Keratinocyte (primary cell): ENCODE measurements around the gene SERPINA4. TPM values are rescaled to one million over a fixed set of nuclear protein-coding genes. Genes with fewer than 3 reads are reported as not detected.

Experiments used
- DNase-seq: peaks from one replicate; pipeline ENCODE4 v3.0.0-alpha.2; 2011; ENCODE audit warnings: low read depth, missing footprints, low spot score
- FAIRE-seq: peaks from 2 replicates; lab custom pipeline; 2011; peaks lifted over from hg19 to GRCh38; lab: Jason Lieb, UNC
- H2AFZ ChIP-seq: 2 replicates; pipeline ENCODE4 v1.6.0; 2012; ENCODE audit warnings: low read length, control low read depth, inconsistent platforms; ENCODE audit not compliant: control insufficient read depth
- H3K27ac ChIP-seq: 2 replicates; pipeline ENCODE4 v1.5.1; 2011; ENCODE audit warnings: low read length; ENCODE audit not compliant: control insufficient read depth, insufficient read depth
- H3K27me3 ChIP-seq: 3 replicates; pipeline ENCODE4 v1.6.0; 2011; ENCODE audit warnings: low read length; ENCODE audit not compliant: control insufficient read depth, insufficient read depth; ENCODE audit errors: extremely low read depth
- H3K36me3 ChIP-seq, 2 experiments: 2 replicates in 1 of 2; 3 replicates in 1 of 2; pipeline ENCODE4 v1.5.1; 2011; ENCODE audit warnings: low read length in 2 of 2, mild to moderate bottlenecking in 1 of 2; ENCODE audit not compliant: control insufficient read depth in 2 of 2, insufficient read depth in 2 of 2; ENCODE audit errors: extremely low read depth in 1 of 2
- H3K4me1 ChIP-seq: 3 replicates; pipeline ENCODE4 v1.5.1; 2011; ENCODE audit warnings: low read length; ENCODE audit not compliant: control insufficient read depth, insufficient read depth; ENCODE audit errors: extremely low read depth
- H3K4me2 ChIP-seq: 3 replicates; pipeline ENCODE4 v1.6.0; 2011; ENCODE audit warnings: low read depth, low read length; ENCODE audit not compliant: control insufficient read depth, insufficient read depth; ENCODE audit errors: extremely low read depth
- H3K4me3 ChIP-seq, 3 experiments: fragments of 200-600 bp in 1 of 3; sonication (generic) in 1 of 3; 2 replicates in 2 of 3; 3 replicates in 1 of 3; pipeline ENCODE4 v1.5.1; 2011 to 2016; ENCODE audit warnings: low read length in 3 of 3, mild to moderate bottlenecking in 3 of 3, control low read depth in 2 of 3, inconsistent platforms in 1 of 3, low read depth in 1 of 3, mixed read lengths in 1 of 3, mixed run types in 1 of 3, moderate library complexity in 1 of 3; ENCODE audit not compliant: control insufficient read depth in 2 of 3, insufficient read depth in 2 of 3; ENCODE audit errors: extremely low read depth in 1 of 3
- H3K79me2 ChIP-seq: 2 replicates; pipeline ENCODE4 v1.6.0; 2012; ENCODE audit warnings: low read length; ENCODE audit not compliant: control insufficient read depth, insufficient read depth
- H3K9ac ChIP-seq: 3 replicates; pipeline ENCODE4 v1.6.0; 2011; ENCODE audit warnings: low read length; ENCODE audit not compliant: control insufficient read depth, insufficient read depth; ENCODE audit errors: extremely low read depth
- H3K9me1 ChIP-seq: 3 replicates; pipeline ENCODE4 v1.6.0; 2011; ENCODE audit warnings: low read length; ENCODE audit not compliant: control insufficient read depth, insufficient read depth; ENCODE audit errors: extremely low read depth
- H3K9me3 ChIP-seq: 2 replicates; pipeline ENCODE4 v1.5.1; 2012; ENCODE audit warnings: low read depth, low read length; ENCODE audit not compliant: control insufficient read depth
- H4K20me1 ChIP-seq: 3 replicates; pipeline ENCODE4 v1.6.0; 2011; ENCODE audit warnings: low read length; ENCODE audit not compliant: control insufficient read depth, insufficient read depth; ENCODE audit errors: extremely low read depth
- CTCF ChIP-seq, 3 experiments: IDR thresholded peaks in 1 of 3; conservative IDR thresholded peaks in 1 of 3; optimal IDR thresholded peaks in 1 of 3; 2 replicates in 2 of 3; 3 replicates in 1 of 3; pipeline versions ENCODE3 to v1.5.1; 2011; ENCODE audit warnings: low read length in 3 of 3, mild to moderate bottlenecking in 3 of 3, moderate library complexity in 2 of 3, control low read depth in 1 of 3, inconsistent platforms in 1 of 3; ENCODE audit not compliant: insufficient read depth in 2 of 3; ENCODE audit errors: extremely low read depth in 1 of 3
- EZH2 ChIP-seq: IDR thresholded peaks from one replicate; pipeline ENCODE4 v1.6.1; 2012; ENCODE audit warnings: inconsistent platforms, mild to moderate bottlenecking, low read length, moderate library complexity
- dilution Hi-C: fragments of 300-500 bp; cut with MboI; formaldehyde crosslinking; loops from one replicate; pipeline ENCODE4 v1.7.0; 2020; ENCODE audit warnings: low sequenced_read_pairs; ENCODE audit not compliant: extremely low pct_ligation_motif_present
- polyA plus RNA-seq, 5 experiments: library from polyadenylated mRNA; depleted of rRNA in 3 of 5; stranded (reverse) in 3 of 5; stranded (forward) in 1 of 5; unstranded in 1 of 5; fragments of >200 nt; gene quantifications; 1 replicate in 1 of 5; 2 replicates in 3 of 5; 3 replicates in 1 of 5; pipeline versions ENCODE4 v1.2.1 to v1.2.3, GENCODE V29; 2011 to 2012; ENCODE audit warnings: missing spikeins in 2 of 5, low read depth in 1 of 5, low replicate concordance in 1 of 5

The SERPINA4 gene
- polyA plus RNA-seq, 1 donor (not counting 4 experiments of a cell fraction or from before 2014, with no cell fraction given), result not detected

- TF ChIP-seq EZH2 (no peak), CTCF (optimal IDR thresholded peaks at IDR 0.05 in 1 of 3, IDR thresholded peaks at IDR 0.05 in 1 of 3, conservative IDR thresholded peaks at IDR 0.05 in 1 of 3; ENCODE audit: extremely low read depth in 1 of 3, insufficient read depth in 2 of 3, low read length in 3 of 3) (no peak)
- H3K9ac ChIP-seq, result no peak overlapping the region
- no peaks in the 10 kb centered on the region for H3K79me2 ChIP-seq
- no peaks in the 10 kb centered on the region for H3K36me3 ChIP-seq
- no peak overlapping the region for H3K4me2 ChIP-seq
- H3K27ac ChIP-seq, result no peak overlapping the region
- dilution Hi-C loops, result no loop called here
- H3K4me1 ChIP-seq, result peaks cover 22% of the 10 kb centered on the region
- H3K9me3 ChIP-seq, result no peaks in the 10 kb centered on the region
- H2AFZ ChIP-seq, result no peak overlapping the region
- no peaks in the 10 kb centered on the region for H3K9me1 ChIP-seq
- no peak overlapping the region for H3K4me3 ChIP-seq
- FAIRE-seq, result no peak
- H3K27me3 ChIP-seq, result no peaks in the 10 kb centered on the region
- no peak for DNase-seq
- no peaks in the 10 kb centered on the region for H4K20me1 ChIP-seq
Observed at GRCh38 chr14:94540031-94540794, 21.0 kb upstream of the SERPINA4 start.

GRCh38 chr14:94541234-94541975, 19.8 kb upstream of the SERPINA4 start:
- no peak overlapping the region for H3K27ac ChIP-seq
- H3K4me1 ChIP-seq, result peaks cover 22% of the 10 kb centered on the region
- H2AFZ ChIP-seq, result no peak overlapping the region
- no peak overlapping the region for H3K4me3 ChIP-seq
- H3K9me3 ChIP-seq, result no peaks in the 10 kb centered on the region
- no peaks in the 10 kb centered on the region for H3K36me3 ChIP-seq
- H3K27me3 ChIP-seq, result no peaks in the 10 kb centered on the region
- no peak for FAIRE-seq
- H3K9me1 ChIP-seq, result no peaks in the 10 kb centered on the region
- dilution Hi-C loops, result no loop called here
- H3K9ac ChIP-seq, result no peak overlapping the region
- H4K20me1 ChIP-seq, result no peaks in the 10 kb centered on the region
- H3K4me2 ChIP-seq, result no peak overlapping the region
- DNase-seq, result no peak
- H3K79me2 ChIP-seq, result no peaks in the 10 kb centered on the region
- TF ChIP-seq CTCF (optimal IDR thresholded peaks at IDR 0.05 in 1 of 3, IDR thresholded peaks at IDR 0.05 in 1 of 3, conservative IDR thresholded peaks at IDR 0.05 in 1 of 3; ENCODE audit: extremely low read depth in 1 of 3, insufficient read depth in 2 of 3, low read length in 3 of 3) (no peak), EZH2 (no peak)
